GM23248 (cell line): ENCODE measurements around the gene KRT33B.
"Not testable (repeated sequence)": the region's sequence is repeated elsewhere in the genome, so short reads cannot be mapped to it uniquely, and the experiment has no call there.

Experiments used
- EZH2 ChIP-seq: fragments of 200-600 bp; sonication (generic); IDR thresholded peaks from 2 replicates; pipeline ENCODE4 v1.6.1; 2018; ENCODE audit warnings: antibody characterized with exemption, mild to moderate bottlenecking; ENCODE audit not compliant: insufficient read depth, poor library complexity, severe bottlenecking
- EZH2phosphoT487 ChIP-seq: fragments of 200-600 bp; sonication (generic); IDR thresholded peaks from 2 replicates; pipeline ENCODE4 v1.6.1; 2018; ENCODE audit warnings: antibody characterized with exemption, moderate library complexity, mild to moderate bottlenecking, low read depth; ENCODE audit not compliant: insufficient read depth

DNA sequence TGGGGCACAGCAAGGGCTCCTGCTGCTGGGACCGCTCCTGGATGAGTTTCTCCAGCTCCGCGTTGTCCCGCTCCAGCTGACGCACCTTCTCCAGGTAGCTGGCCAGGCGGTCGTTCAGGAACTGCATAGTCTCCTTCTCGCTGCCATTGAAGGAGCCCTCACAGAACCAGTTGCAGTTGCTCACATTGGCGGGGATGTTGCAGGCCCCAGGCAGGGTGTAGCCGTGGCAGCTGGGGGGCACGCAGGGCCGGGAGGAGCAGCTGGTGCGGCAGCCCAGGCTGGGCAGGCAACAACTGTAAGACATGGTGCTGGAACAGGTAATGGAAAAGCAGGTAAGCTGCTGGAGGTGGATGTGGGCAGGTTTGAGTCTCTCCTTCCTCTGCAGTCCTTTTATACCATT is 12.3 kb upstream of the KRT33B start, which contains the start of gene KRT34:
- not testable (repeated sequence) for TF ChIP-seq EZH2, EZH2phosphoT487
